ENCODE measurements around the gene RAB7B. TPM values are rescaled to one million over a fixed set of nuclear protein-coding genes. Genes with fewer than 3 reads are reported as not detected.

RAB7B gene
- total RNA-seq, 1 experiment from 2014 or later: 3.4 TPM

GRCh38 chr1:205927676-205928075 lies 75.5 kb downstream of the RAB7B start:
- in situ Hi-C loops (cut with HindIII; ENCODE audit: low pct_unique_long_range_greater_than_20kb, low sequenced_read_pairs): no loop called here
- DNase-seq (ENCODE audit: low read depth, low spot score): no peak

- in situ Hi-C loops (cut with HindIII; ENCODE audit: low pct_unique_long_range_greater_than_20kb, low sequenced_read_pairs): no loop called here
- DNase-seq (ENCODE audit: low read depth, low spot score): no peak
Measured at GRCh38 chr1:205927247-205927646, 75.9 kb downstream of the RAB7B start.

Other genes with a start within 250 kb of the RAB7B start
- 29.8 and 30.8 TPM in 2 replicates for gene RAB29, start 227.9 kb downstream of the RAB7B start, total RNA-seq (2014; rRNA removed; shearing (Covaris generic))
- gene SLC41A1, start 190.2 kb downstream of the RAB7B start, total RNA-seq (2014; rRNA removed; shearing (Covaris generic)): 9.9 and 10.3 TPM in 2 replicates
- gene PM20D1, start 153.3 kb downstream of the RAB7B start, total RNA-seq (2014; rRNA removed; shearing (Covaris generic)): not detected in 2 replicates
- gene SLC26A9, start 59.9 kb downstream of the RAB7B start, total RNA-seq (2014; rRNA removed; shearing (Covaris generic)): not detected in 2 replicates
- 0.19 TPM in 1 of 2 replicates, not detected in the other for gene CTSE, start 20.5 kb upstream of the RAB7B start, total RNA-seq (2014; rRNA removed; shearing (Covaris generic))
- not detected in 2 replicates for gene RHEX, start 49.8 kb upstream of the RAB7B start, total RNA-seq (2014; rRNA removed; shearing (Covaris generic))
- not detected in 2 replicates for gene AVPR1B, start 114.0 kb upstream of the RAB7B start, total RNA-seq (2014; rRNA removed; shearing (Covaris generic))
- gene FAM72A, start 199.4 kb upstream of the RAB7B start, total RNA-seq (2014; rRNA removed; shearing (Covaris generic)): 3.7 and 6.4 TPM in 2 replicates
- gene SRGAP2, start 200.1 kb upstream of the RAB7B start, total RNA-seq (2014; rRNA removed; shearing (Covaris generic)): 38.9 and 55.3 TPM in 2 replicates

Measured in SK-MEL-5 (cell line).